K562 (cell line): ENCODE results near the gene RNF152. TPM values are rescaled to one million over a fixed set of nuclear protein-coding genes. Genes with fewer than 3 reads are reported as not detected.

Experiments used
- ATAC-seq: fragments of 200-7000 bp; cut with Tn5 transposase; 3 replicates; pipeline ENCODE4 v1.9.1; 2020; ENCODE audit warnings: moderate library complexity
- BruUV-seq: library from RNA; stranded (reverse); fragments of 400-500 nt; replicated peaks from 2 replicates; lab custom pipeline; 2021; lab: Mats Ljungman, UMichigan
- CTCF ChIA-PET: fragments of 300-600 bp; formaldehyde crosslinking; extraction: SDS; loops from one replicate; lab custom pipeline; 2021; ENCODE audit warnings: low intra/inter-chr PET ratio; lab: Yijun Ruan, JAX
- POLR2A ChIA-PET: fragments of 300-600, 350-650 bp; sonication (Branson Sonifier 250); formaldehyde crosslinking; extraction: SDS; loops from one replicate; lab custom pipeline; 2021; ENCODE audit warnings: antibody characterized with exemption, inconsistent platforms; lab: Yijun Ruan, JAX
- DNase-seq, 4 experiments: peaks; one replicate each; pipeline versions ENCODE4 v3.0.0 to v3.0.0-alpha.2; 2011 to 2018; ENCODE audit warnings: low spot score in 3 of 4, mixed read lengths in 3 of 4; ENCODE audit errors: extremely low read depth in 1 of 4
- FAIRE-seq: peaks from 2 replicates; lab custom pipeline; 2011; peaks lifted over from hg19 to GRCh38; lab: Jason Lieb, UNC
- H2AFZ ChIP-seq: 2 replicates; pipeline ENCODE4 v1.6.0; 2011; ENCODE audit warnings: low read depth, low read length, control low read depth, inconsistent platforms
- H3K27ac ChIP-seq: fragments of 200-600 bp; 3 replicates; pipeline ENCODE4 v1.8.0; 2011; ENCODE audit warnings: low read depth, mild to moderate bottlenecking, control low read depth, inconsistent platforms, low read length, moderate library complexity, mixed read lengths; ENCODE audit errors: extremely low read depth
- H3K27me3 ChIP-seq, 2 experiments: fragments of 300-600 bp in 1 of 2; 2 replicates in 1 of 2; 3 replicates in 1 of 2; pipeline versions ENCODE4 v1.6.0 to v1.8.0; 2011; ENCODE audit warnings: inconsistent platforms in 2 of 2, low read length in 2 of 2, mild to moderate bottlenecking in 1 of 2, mixed read lengths in 1 of 2, moderate library complexity in 1 of 2; ENCODE audit not compliant: control insufficient read depth in 2 of 2, insufficient read depth in 2 of 2
- H3K36me3 ChIP-seq: fragments of 300-600 bp; 3 replicates; pipeline ENCODE4 v1.8.0; 2011; ENCODE audit warnings: mild to moderate bottlenecking, low read length, inconsistent platforms; ENCODE audit not compliant: control insufficient read depth, insufficient read depth
- H3K4me1 ChIP-seq, 2 experiments: fragments of 200-600 bp in 1 of 2; replicated peaks in 1 of 2; 2 replicates in 1 of 2; 3 replicates in 1 of 2; pipeline versions ENCODE4 v1.5.1 to v1.8.0; 2011; ENCODE audit warnings: inconsistent platforms in 2 of 2, low read length in 2 of 2, mild to moderate bottlenecking in 1 of 2, mixed read lengths in 1 of 2, moderate library complexity in 1 of 2; ENCODE audit not compliant: control insufficient read depth in 2 of 2, insufficient read depth in 2 of 2
- H3K4me2 ChIP-seq: 2 replicates; pipeline ENCODE4 v1.6.1; 2011; ENCODE audit warnings: low read length, control low read depth, inconsistent platforms, mixed read lengths; ENCODE audit not compliant: insufficient read depth
- H3K4me3 ChIP-seq: fragments of 200-600 bp; sonication (generic), shearing (Covaris generic); 2 replicates; pipeline ENCODE4 v1.5.1; 2016; ENCODE audit warnings: control low read depth, inconsistent platforms
- H3K79me2 ChIP-seq: fragments of 200-600 bp; 3 replicates; pipeline ENCODE4 v1.8.0; 2011; ENCODE audit warnings: low read length, inconsistent platforms; ENCODE audit not compliant: control insufficient read depth, insufficient read depth
- H3K9ac ChIP-seq, 2 experiments: 2 replicates each; pipeline versions ENCODE4 v1.6.0 to v1.6.1; 2011; ENCODE audit warnings: low read depth in 2 of 2, low read length in 2 of 2, control low read depth in 1 of 2, inconsistent platforms in 1 of 2, mild to moderate bottlenecking in 1 of 2, mixed read lengths in 1 of 2; ENCODE audit not compliant: insufficient read depth in 1 of 2
- H3K9me1 ChIP-seq: one replicate; pipeline ENCODE4 v1.6.0; 2011; ENCODE audit warnings: inconsistent platforms, mild to moderate bottlenecking, low read length, moderate library complexity; ENCODE audit not compliant: control insufficient read depth, insufficient read depth
- H3K9me3 ChIP-seq: replicated peaks from 2 replicates; pipeline ENCODE4 v1.5.1; 2011; ENCODE audit warnings: low read depth, low read length, inconsistent platforms; ENCODE audit not compliant: control insufficient read depth, insufficient read depth
- H4K20me1 ChIP-seq: replicated peaks from 2 replicates; pipeline ENCODE4 v1.6.1; 2011; ENCODE audit warnings: low read length, inconsistent platforms, mixed read lengths; ENCODE audit not compliant: control insufficient read depth, insufficient read depth
- ASH1L ChIP-seq: fragments of 450-650 bp; IDR thresholded peaks from 2 replicates; pipeline ENCODE4 v1.6.1; 2018; ENCODE audit warnings: borderline replicate concordance, mild to moderate bottlenecking, low read depth; ENCODE audit not compliant: partially characterized antibody
- CBX3 ChIP-seq, 2 experiments: IDR thresholded peaks; 1 replicate in 1 of 2; 2 replicates in 1 of 2; pipeline ENCODE4 v1.6.1; 2012; ENCODE audit warnings: inconsistent platforms in 2 of 2, low read length in 2 of 2, borderline replicate concordance in 1 of 2, control low read depth in 1 of 2
- CHCHD3 ChIP-seq: fragments of 250-450 bp; sonication (Bioruptor Pico); IDR thresholded peaks from 2 replicates; pipeline ENCODE4 v2.1.2; 2022; ENCODE audit warnings: mild to moderate bottlenecking
- FOXM1 ChIP-seq, 2 experiments: fragments of 450-650 bp in 1 of 2; sonication (generic) in 1 of 2; formaldehyde crosslinking in 1 of 2; IDR thresholded peaks; 2 replicates each; pipeline versions ENCODE4 v1.6.1 to v1.9.0; 2017 to 2022; ENCODE audit warnings: low read depth in 2 of 2, mild to moderate bottlenecking in 2 of 2, missing genetic modification reagents in 1 of 2, moderate library complexity in 1 of 2
- GTF2F1 ChIP-seq: IDR thresholded peaks from 2 replicates; pipeline ENCODE4 v1.6.1; 2011; ENCODE audit warnings: low read depth, low read length, improper control_type of control experiment
- KAT8 ChIP-seq: fragments of 450-650 bp; IDR thresholded peaks from 2 replicates; pipeline ENCODE4 v1.6.1; 2016; ENCODE audit warnings: low read depth, mild to moderate bottlenecking
- MITF ChIP-seq: IDR thresholded peaks from 2 replicates; pipeline ENCODE4 v1.6.1; 2014; ENCODE audit warnings: antibody characterized with exemption
- MTA3 ChIP-seq: fragments of 450-650 bp; formaldehyde crosslinking; IDR thresholded peaks from 2 replicates; pipeline ENCODE4 v1.6.1; 2017; ENCODE audit warnings: mild to moderate bottlenecking, borderline replicate concordance
- NFRKB ChIP-seq: fragments of 450-650 bp; IDR thresholded peaks from 2 replicates; pipeline ENCODE4 v1.6.1; 2016; ENCODE audit warnings: low read depth
- NKRF ChIP-seq: fragments of 450-650 bp; IDR thresholded peaks from 2 replicates; pipeline ENCODE4 v1.6.1; 2016; ENCODE audit warnings: borderline replicate concordance
- PHF8 ChIP-seq: fragments of 200-600 bp; sonication (generic); IDR thresholded peaks from 2 replicates; pipeline ENCODE4 v1.6.1; 2012; ENCODE audit warnings: mixed run types, mild to moderate bottlenecking, inconsistent platforms, low read length, moderate library complexity, borderline replicate concordance
- RAD21 ChIP-seq, 2 experiments: fragments of 250-450 bp in 1 of 2; fragments of 450-650 bp in 1 of 2; sonication (Bioruptor Pico) in 1 of 2; formaldehyde crosslinking in 1 of 2; IDR thresholded peaks in 1 of 2; conservative IDR thresholded peaks in 1 of 2; 2 replicates each; pipeline versions ENCODE4 v1.4.0 to v1.8.0; 2020 to 2022; ENCODE audit warnings: mild to moderate bottlenecking in 2 of 2, moderate library complexity in 1 of 2
- RBM17 ChIP-seq: fragments of 200-400 bp; formaldehyde crosslinking; IDR thresholded peaks from 2 replicates; pipeline ENCODE4 v1.6.1; 2017; ENCODE audit warnings: low read depth, mild to moderate bottlenecking, low read length, borderline replicate concordance
- RFX5 ChIP-seq: IDR thresholded peaks from 2 replicates; pipeline ENCODE4 v1.6.1; 2011; ENCODE audit warnings: low read depth, mild to moderate bottlenecking, improper control_type of control experiment, low read length
- SIN3B ChIP-seq: fragments of 450-650 bp; IDR thresholded peaks from 2 replicates; pipeline ENCODE4 v1.6.1; 2017; ENCODE audit warnings: low read depth, mild to moderate bottlenecking, moderate library complexity
- TAL1 ChIP-seq: fragments of 450-650 bp; IDR thresholded peaks from 2 replicates; pipeline ENCODE4 v1.6.1; 2016; ENCODE audit warnings: mild to moderate bottlenecking
- TGIF2 ChIP-seq: sonication (generic); formaldehyde crosslinking; IDR thresholded peaks from 2 replicates; pipeline ENCODE4 v1.8.1; 2022; ENCODE audit warnings: mild to moderate bottlenecking, missing genetic modification reagents, moderate library complexity
- ZNF707 ChIP-seq: fragments of 250-450 bp; sonication (Bioruptor Pico); conservative IDR thresholded peaks from 2 replicates; pipeline ENCODE4 v1.8.0; 2022; ENCODE audit warnings: inconsistent platforms, mild to moderate bottlenecking, moderate library complexity
- WGBS: fragments of 100-300 bp; shearing (Covaris generic); methylation state at CpG from one replicate; pipeline ENCODE4 v1.1.6; 2016; ENCODE audit warnings: low coverage, mixed read lengths; ENCODE audit not compliant: insufficient coverage; ENCODE audit errors: missing lambda C conversion rate; 5-methylcytosine and 5-hydroxymethylcytosine counted together
- in situ Hi-C: fragments of 300-500 bp; cut with MboI; formaldehyde crosslinking; loops from 4 replicates; pipeline ENCODE4 v1.15.0; 2018; ENCODE audit warnings: inconsistent platforms, mixed read lengths
- intact Hi-C: fragments of 100-400 bp; cut with micrococcal nuclease; formaldehyde crosslinking; loops from 2 replicates; pipeline ENCODE4 v1.14.2; 2022
- polyA plus RNA-seq, 8 experiments: library from polyadenylated mRNA; depleted of rRNA in 4 of 8; stranded (reverse) in 5 of 8; unstranded in 3 of 8; fragments of >200 nt; fragmentation: Nextera tagmentation in 2 of 8; fragmentation: Illumina TruSeq in 1 of 8; extraction: Ambion mirVana in 2 of 8; extraction: Trizol in 1 of 8; gene quantifications; 2 replicates each; pipeline versions ENCODE4 v1.2.1 to v1.2.3, GENCODE V29; 2011 to 2014; ENCODE audit warnings: inconsistent platforms in 1 of 8, missing spikeins in 1 of 8
- total RNA-seq, 7 experiments: library from RNA; depleted of rRNA in 6 of 7; stranded (reverse); fragments of >200 nt in 6 of 7; fragmentation: Illumina TruSeq in 2 of 7; extraction: Trizol in 2 of 7; gene quantifications; 2 replicates each; pipeline versions ENCODE4 v1.2.1 to v1.2.3, GENCODE V29; 2011 to 2021; ENCODE audit warnings: low replicate concordance in 1 of 7

The RNF152 gene
- total and polyA plus RNA-seq, 9 of the 15 experiments (the other 6 are each of a cell fraction or from before 2014, with no cell fraction given) = 0.04 to 0.05 TPM; not detected in 7

- FAIRE-seq (no peak), DNase-seq (no peak)
- no TSS peak for BruUV-seq
Observed at GRCh38 chr18:61824733-61825363, 68.0 kb downstream of the RNF152 start.

More at GRCh38 chr18:61824733-61825363, 68.0 kb downstream of the RNF152 start:
- no peaks in the 10 kb centered on the region for H4K20me1 ChIP-seq
- H3K36me3 ChIP-seq = no peaks in the 10 kb centered on the region
- H3K27ac ChIP-seq = no peak overlapping the region
- no peaks in the 10 kb centered on the region for H3K27me3 ChIP-seq
- no peaks in the 10 kb centered on the region for H3K9me1 ChIP-seq
- in situ Hi-C loops = no loop called here
- H3K4me3 ChIP-seq = no peak overlapping the region
- H3K4me1 ChIP-seq = no peaks in the 10 kb centered on the region
- 0% methylated on average over 3 of the region's 3 CpGs for WGBS
- no peaks in the 10 kb centered on the region for H3K9me3 ChIP-seq
- H3K79me2 ChIP-seq = no peaks in the 10 kb centered on the region
- ChIA-PET POLR2A (interaction anchor here (0.7 kb wide), 1 partner anchor 84 kb away, joined by 3 read pairs; no protein-coding TSS in a partner anchor), CTCF (no interaction called here)
- no peak for TF ChIP-seq ASH1L
- TF ChIP-seq MTA3 = no peak
- TF ChIP-seq KAT8 = no peak
- TF ChIP-seq GTF2F1 = no peak
- no peak for TF ChIP-seq NFRKB
- no peak for TF ChIP-seq NKRF
- no peak for TF ChIP-seq PHF8
- no peak for TF ChIP-seq TAL1
- no peak for TF ChIP-seq RAD21 (CRISPR knock-in tag; conservative IDR thresholded peaks at IDR 0.05 in 1 of 2, IDR thresholded peaks at IDR 0.05 in 1 of 2)
- no peak for TF ChIP-seq ZNF707 (CRISPR knock-in tag)
- TF ChIP-seq MITF = no peak
- no peak for TF ChIP-seq FOXM1 (IDR thresholded peaks at IDR 0.05; ENCODE audit: low read depth)
- TF ChIP-seq FOXM1 (CRISPR knock-in tag; IDR thresholded peaks at IDR 0.05; ENCODE audit: low read depth) = no peak
- TF ChIP-seq CHCHD3 = no peak
- no peak for TF ChIP-seq RFX5
- TF ChIP-seq CBX3 (IDR thresholded peaks at IDR 0.05; ENCODE audit: borderline replicate concordance in 1 of 2, low read length in 2 of 2) = no peak
- no peak for TF ChIP-seq SIN3B
- no peak for TF ChIP-seq TGIF2 (CRISPR knock-in tag)
- no peak for TF ChIP-seq RBM17
- no peak for ATAC-seq
- no peak overlapping the region for H3K4me2 ChIP-seq
- no peak overlapping the region for H2AFZ ChIP-seq
- intact Hi-C loops = no loop called here
- no peak overlapping the region for H3K9ac ChIP-seq
